GM06990 (cell line): ENCODE measurements around the gene CCDC182.

Experiments used
- DNase-seq: peaks from one replicate; pipeline ENCODE4 v3.0.0-alpha.2; 2011; ENCODE audit not compliant: insufficient read length; ENCODE audit errors: extremely low read depth
- H3K27me3 ChIP-seq: replicated peaks from 2 replicates; pipeline ENCODE4 v1.6.0; 2011; ENCODE audit warnings: low read length; ENCODE audit not compliant: control insufficient read depth, insufficient read depth
- H3K36me3 ChIP-seq: 2 replicates; pipeline ENCODE4 v1.5.1; 2011; ENCODE audit warnings: low read length; ENCODE audit not compliant: control insufficient read depth, insufficient read depth
- H3K4me3 ChIP-seq: replicated peaks from 2 replicates; pipeline ENCODE4 v1.5.1; 2011; ENCODE audit warnings: low read depth, mild to moderate bottlenecking, control low read depth, low read length
- CTCF ChIP-seq: IDR thresholded peaks from 2 replicates; pipeline ENCODE4 v1.5.1; 2011; ENCODE audit warnings: low read length, control low read depth, mild to moderate bottlenecking, inconsistent platforms; ENCODE audit not compliant: insufficient read depth, poor library complexity, severe bottlenecking

Gene CCDC182

GRCh38 chr17:57708410-57708809, 36.7 kb downstream of the CCDC182 start:
- TF ChIP-seq CTCF, result no peak
- DNase-seq, result no peak
- Histone ChIP-seq H3K27me3 (no peaks in the 10 kb centered on the region; the same call in 1 of the 2 replicates), H3K36me3 (no peaks in the 10 kb centered on the region), H3K4me3 (no peak overlapping the region)

GRCh38 chr17:57707892-57708291, 37.2 kb downstream of the CCDC182 start:
- Histone ChIP-seq H3K36me3 (no peaks in the 10 kb centered on the region), H3K4me3 (no peak overlapping the region), H3K27me3 (no peaks in the 10 kb centered on the region; the same call in 1 of the 2 replicates)
- TF ChIP-seq CTCF, result no peak
- no peak for DNase-seq

GRCh38 chr17:57706761-57707160, 38.3 kb downstream of the CCDC182 start:
- Histone ChIP-seq H3K27me3 (no peaks in the 10 kb centered on the region; the same call in 1 of the 2 replicates), H3K4me3 (no peak overlapping the region), H3K36me3 (no peaks in the 10 kb centered on the region)
- DNase-seq, result no peak
- no peak for TF ChIP-seq CTCF

GRCh38 chr17:57705921-57706695, 39.0 kb downstream of the CCDC182 start:
- TF ChIP-seq CTCF, result no peak
- DNase-seq, result no peak
- no peak overlapping the region for H3K4me3 ChIP-seq
- H3K36me3 ChIP-seq, result no peaks in the 10 kb centered on the region
- no peaks in the 10 kb centered on the region; the same call in 1 of the 2 replicates for H3K27me3 ChIP-seq

- no peaks in the 10 kb centered on the region; the same call in 1 of the 2 replicates for H3K27me3 ChIP-seq
- DNase-seq, result no peak
- H3K4me3 ChIP-seq, result no peak overlapping the region
- no peaks in the 10 kb centered on the region for H3K36me3 ChIP-seq
- no peak for TF ChIP-seq CTCF
These were observed 40.7 kb downstream of the CCDC182 start for GRCh38 chr17:57704448-57704847.
